HG03135 (cell line): ENCODE measurements around the gene LYST.
"Not testable (repeated sequence)": the region's sequence is repeated elsewhere in the genome, so short reads cannot be mapped to it uniquely, and the experiment has no call there.

ENCODE experiments used
- ATAC-seq: cut with Tn5 transposase; IDR thresholded peaks from one replicate; pipeline ENCODE4 v1.9.1; 2021; ENCODE audit warnings: mild to moderate bottlenecking, moderate library complexity; ENCODE audit not compliant: unreplicated experiment

Gene LYST

GRCh38 chr1:235823684-235824083 is 43.0 kb downstream of the LYST start:
- ATAC-seq = no peak

- no peak for ATAC-seq
Observed at GRCh38 chr1:235822685-235823084, 44.0 kb downstream of the LYST start.

GRCh38 chr1:235821361-235821981 is 45.2 kb downstream of the LYST start:
- no peak for ATAC-seq

GRCh38 chr1:235820061-235820460 is 46.6 kb downstream of the LYST start:
- no peak for ATAC-seq

GRCh38 chr1:235818632-235819136 is 48.0 kb downstream of the LYST start:
- no peak for ATAC-seq

- ATAC-seq = no peak
Observed at GRCh38 chr1:235817101-235817728, 49.5 kb downstream of the LYST start.

- ATAC-seq = no peak
Observed at GRCh38 chr1:235809688-235810397, 56.9 kb downstream of the LYST start.

- no peak for ATAC-seq
Observed at GRCh38 chr1:235808223-235808622, 58.5 kb downstream of the LYST start.

GRCh38 chr1:235806123-235806522 is 60.6 kb downstream of the LYST start:
- no peak for ATAC-seq

GRCh38 chr1:235802573-235803346 is 63.9 kb downstream of the LYST start:
- no peak for ATAC-seq

- no peak for ATAC-seq
Observed at GRCh38 chr1:235799264-235799663, 67.4 kb downstream of the LYST start.

GRCh38 chr1:235791532-235792060 is 75.1 kb downstream of the LYST start:
- no peak for ATAC-seq

GRCh38 chr1:235790123-235790522 is 76.6 kb downstream of the LYST start:
- no peak for ATAC-seq

GRCh38 chr1:235786227-235786898 is 80.3 kb downstream of the LYST start:
- ATAC-seq = not testable (repeated sequence)

- ATAC-seq = no peak
Observed at GRCh38 chr1:235784950-235785349, 81.8 kb downstream of the LYST start.

GRCh38 chr1:235783148-235783776 is 83.4 kb downstream of the LYST start:
- no peak for ATAC-seq

GRCh38 chr1:235782601-235783000 is 84.1 kb downstream of the LYST start:
- ATAC-seq = no peak

- no peak for ATAC-seq
Observed at GRCh38 chr1:235781807-235782206, 84.9 kb downstream of the LYST start.

- ATAC-seq = no peak
Observed at GRCh38 chr1:235779770-235780169, 86.9 kb downstream of the LYST start.

GRCh38 chr1:235776396-235776795 is 90.3 kb downstream of the LYST start:
- ATAC-seq = no peak
